K562 (cell line): Measurements from ENCODE around the gene MANEAL.

Experiments used
- CC2D1A ChIP-seq: fragments of 450-650 bp; IDR thresholded peaks from 2 replicates; pipeline ENCODE4 v1.6.1; 2017; ENCODE audit warnings: mild to moderate bottlenecking
- ETV6 ChIP-seq, 3 experiments: fragments of 150-350 bp in 1 of 3; sonication (generic) in 1 of 3; formaldehyde crosslinking in 1 of 3; IDR thresholded peaks; 2 replicates each; pipeline versions ENCODE4 v1.6.1 to v1.8.0; 2014 to 2022; ENCODE audit warnings: borderline replicate concordance in 2 of 3, low read depth in 2 of 3, antibody characterized with exemption in 1 of 3, low read length in 1 of 3, mild to moderate bottlenecking in 1 of 3, missing genetic modification reagents in 1 of 3

DNA sequence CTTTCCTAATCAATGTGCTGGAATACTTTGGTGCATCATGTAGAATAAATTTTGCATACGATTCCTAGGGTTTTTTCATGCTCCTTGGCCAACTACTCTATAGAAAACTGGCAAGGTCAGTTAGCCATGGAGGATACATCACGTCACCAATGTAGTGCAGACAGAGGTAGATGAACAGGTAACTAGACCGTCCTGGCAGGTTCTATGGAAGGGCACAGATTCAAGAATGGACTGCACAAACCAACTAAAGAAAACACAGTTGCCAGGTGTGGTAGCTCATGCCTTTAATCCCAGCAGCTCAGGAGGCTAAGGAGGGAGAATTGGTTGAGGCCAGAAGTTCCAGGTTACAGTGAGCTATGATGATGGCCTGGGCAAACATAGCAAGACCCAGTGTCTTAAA, 55.8 kb downstream of the MANEAL start:
- TF ChIP-seq CC2D1A, result no peak
- TF ChIP-seq ETV6 (IDR thresholded peaks at IDR 0.05; ENCODE audit: borderline replicate concordance in 1 of 2, low read depth in 2 of 2, low read length in 1 of 2), result no peak
- no peak for TF ChIP-seq ETV6 (CRISPR knock-in tag; IDR thresholded peaks at IDR 0.05; ENCODE audit: borderline replicate concordance)
